T-helper 22 cell (primary cell): ENCODE measurements around the gene CD86.
"Not testable (repeated sequence)": the region's sequence is repeated elsewhere in the genome, so short reads cannot be mapped to it uniquely, and the experiment has no call there.

Experiments
- DNase-seq: peaks from one replicate; pipeline ENCODE4 v3.0.0-alpha.2; 2020; ENCODE audit warnings: low read depth

The CD86 gene

DNA sequence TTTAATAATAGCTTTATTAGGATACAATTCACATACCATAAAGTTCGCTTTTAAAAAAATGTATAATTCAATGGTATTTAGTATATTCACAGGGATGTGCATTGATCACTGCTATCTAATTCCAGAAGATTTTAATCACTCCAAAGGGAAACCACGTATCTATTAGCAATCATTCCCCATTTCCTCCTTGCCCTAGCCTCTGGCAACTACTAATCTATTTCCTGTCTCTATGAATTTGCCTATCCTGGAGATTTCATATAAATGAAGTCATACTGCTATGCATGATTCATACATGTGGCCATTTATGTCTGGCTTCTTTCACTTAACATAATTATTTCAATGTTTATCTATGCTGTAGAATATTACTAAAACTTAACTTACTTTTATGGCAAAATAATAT, 96.3 kb downstream of the CD86 start:
- DNase-seq: no peak

DNA sequence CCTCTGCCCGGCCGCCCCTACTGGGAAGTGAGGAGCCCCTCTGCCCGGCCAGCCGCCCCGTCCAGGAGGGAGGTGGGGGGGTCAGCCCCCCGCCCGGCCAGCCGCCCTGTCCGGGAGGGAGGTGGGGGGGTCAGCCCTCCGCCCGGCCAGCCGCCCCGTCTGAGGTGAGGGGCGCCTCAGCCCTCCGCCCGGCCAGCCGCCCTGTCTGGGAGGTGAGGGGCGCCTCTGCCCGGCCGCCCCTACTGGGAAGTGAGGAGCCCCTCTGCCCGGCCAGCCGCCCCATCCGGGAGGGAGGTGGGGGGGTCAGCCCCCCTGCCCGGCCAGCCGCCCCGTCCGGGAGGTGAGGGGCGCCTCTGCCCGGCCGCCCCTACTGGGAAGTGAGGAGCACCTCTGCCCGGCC, 109.8 kb downstream of the CD86 start:
- DNase-seq: not testable (repeated sequence)

DNA sequence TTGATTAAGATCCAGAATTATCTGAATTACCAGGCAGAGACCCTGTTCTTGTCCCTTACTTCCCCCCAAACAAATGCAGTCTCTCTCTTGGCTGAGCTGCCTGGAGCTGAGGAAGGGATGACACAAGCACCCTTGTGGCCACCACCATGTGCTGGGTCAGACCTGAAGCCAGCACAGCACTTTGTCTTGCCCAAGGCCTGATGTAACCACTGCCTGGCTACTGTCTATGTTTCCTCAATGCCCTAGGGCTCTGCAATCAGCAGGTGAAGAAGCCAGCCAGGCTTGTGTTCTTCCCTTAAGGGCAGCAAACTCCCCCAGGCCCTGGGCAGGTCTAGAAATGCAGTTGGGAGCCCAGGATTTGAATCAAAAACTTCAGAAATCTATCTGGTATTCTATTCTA, 112.5 kb downstream of the CD86 start:
- DNase-seq: no peak

DNA sequence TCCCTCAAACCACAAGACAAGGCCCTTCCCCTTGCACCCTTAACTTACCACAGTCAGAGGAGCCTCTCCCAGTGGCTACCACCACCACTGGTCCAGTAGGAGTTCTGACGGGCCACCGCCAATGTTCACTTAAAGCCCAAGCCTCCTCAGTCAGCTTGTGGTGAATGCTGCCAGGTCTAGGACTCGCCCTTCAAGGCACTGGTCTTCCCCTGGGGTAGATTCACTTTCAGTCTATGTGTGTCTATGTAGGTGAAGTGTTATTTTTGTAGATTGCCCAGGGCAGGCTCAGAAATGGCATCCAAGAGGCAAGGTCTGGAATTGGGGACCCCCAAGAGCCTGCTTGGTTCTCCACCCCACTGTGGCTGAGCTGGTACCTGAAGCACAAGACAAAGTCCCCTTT, 112.9 kb downstream of the CD86 start:
- no peak for DNase-seq

DNA sequence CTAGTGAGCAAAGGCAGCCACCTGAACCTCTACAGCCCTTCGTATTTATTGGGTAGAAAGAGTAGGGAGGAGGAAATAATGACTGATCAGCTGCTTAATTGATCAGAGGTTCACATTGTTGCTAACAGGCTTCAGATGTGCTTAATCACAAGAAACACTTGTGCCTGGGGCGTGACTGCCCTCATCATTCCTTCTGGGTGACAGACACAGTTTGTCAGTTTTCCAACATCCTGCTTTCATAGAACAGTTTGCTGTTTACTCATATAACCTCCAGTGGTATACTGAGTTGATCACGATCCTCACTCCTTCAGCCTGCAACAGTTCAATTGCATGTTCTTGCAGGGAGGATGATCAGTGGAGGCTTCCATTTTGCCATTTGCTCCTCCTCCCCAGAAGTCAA, 114.7 kb downstream of the CD86 start:
- no peak for DNase-seq
